Renal cortex interstitium (tissue), 11 donors: ENCODE data around the gene SPTY2D1. TPM values are rescaled to one million over a fixed set of nuclear protein-coding genes. Genes with fewer than 3 reads are reported as not detected.
A peak's percentile ranks its signal among the peaks of the same experiment; 100 is the strongest.

Experiments
- DNase-seq, 11 donors: peaks; one replicate each; pipeline ENCODE4 v3.0.0-alpha.2; 2013; ENCODE audit warnings: low read depth in 9 of 11, low spot score in 4 of 11; ENCODE audit errors: extremely low read depth in 1 of 11
- polyA plus RNA-seq, 3 donors: library from polyadenylated mRNA; unstranded; fragments of 120-200 nt; gene quantifications; one replicate each; pipeline ENCODE4 v1.2.1, GENCODE V29; 2013; ENCODE audit not compliant: insufficient read length in 3 of 3

SPTY2D1 gene
- polyA plus RNA-seq, 3 donors, result 25.0 to 30.4 (median 28.3) TPM

DNA sequence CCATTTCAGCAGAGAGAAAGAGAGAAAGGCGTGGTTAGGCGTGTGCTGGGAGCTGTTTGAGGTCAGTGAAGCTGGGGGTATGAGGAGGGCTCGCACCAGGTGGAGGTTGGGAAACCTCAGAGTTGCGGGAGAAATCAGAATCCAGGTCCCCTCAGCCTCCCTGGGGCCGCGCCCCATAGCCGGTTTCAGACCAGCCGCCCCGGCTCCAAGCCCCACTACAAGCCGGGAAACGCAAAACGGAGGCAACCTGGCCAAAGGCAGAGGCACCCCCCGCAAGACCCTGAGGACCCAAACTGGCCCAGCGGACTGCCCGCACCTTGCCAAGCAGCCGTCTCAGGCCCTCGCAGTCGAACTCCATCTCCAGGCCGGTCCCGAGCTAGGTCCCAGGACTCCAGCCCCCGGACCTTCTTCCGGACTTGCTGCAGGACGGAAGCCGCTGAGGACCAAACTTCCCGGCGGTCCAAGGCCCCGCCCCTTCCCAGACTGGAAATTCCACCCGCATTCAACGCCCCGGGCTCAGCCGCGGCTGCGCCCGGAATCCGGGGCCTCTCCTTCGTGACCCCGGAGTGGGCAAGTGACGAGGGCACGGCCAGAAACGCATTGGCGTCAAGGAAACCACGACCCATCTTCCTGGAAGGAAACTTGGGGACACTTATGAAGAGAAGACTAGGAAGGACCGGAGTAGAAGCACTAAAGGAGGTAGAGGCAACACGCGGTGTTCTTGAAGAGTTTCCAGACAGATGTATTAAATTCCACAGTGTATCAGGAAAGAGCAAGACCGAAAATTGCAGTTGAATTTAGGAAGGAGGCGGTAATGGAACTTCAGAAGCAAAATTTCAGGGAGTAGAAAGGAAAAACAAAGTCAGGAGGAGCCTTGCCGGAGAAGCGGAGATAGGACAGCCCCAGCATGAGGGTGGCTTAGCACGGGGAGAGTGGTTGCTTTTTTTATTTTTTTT lies 45.6 kb downstream of the SPTY2D1 start, which contains the start of gene UEVLD:
TSS of gene UEVLD (minus strand) at position 438 of the 956 bp plus-strand sequence. CDS start at position 358, 80 bp downstream.
- DNase-seq, result peak; percentile 74 to 91 (median 84)

GRCh38 chr11:18581825-18582224 lies 52.3 kb downstream of the SPTY2D1 start:
- no peak for DNase-seq

- no peak for DNase-seq
Measured at GRCh38 chr11:18580113-18580766, 53.9 kb downstream of the SPTY2D1 start.

- DNase-seq, result no peak
Measured at GRCh38 chr11:18578975-18579598, 55.1 kb downstream of the SPTY2D1 start.

DNA sequence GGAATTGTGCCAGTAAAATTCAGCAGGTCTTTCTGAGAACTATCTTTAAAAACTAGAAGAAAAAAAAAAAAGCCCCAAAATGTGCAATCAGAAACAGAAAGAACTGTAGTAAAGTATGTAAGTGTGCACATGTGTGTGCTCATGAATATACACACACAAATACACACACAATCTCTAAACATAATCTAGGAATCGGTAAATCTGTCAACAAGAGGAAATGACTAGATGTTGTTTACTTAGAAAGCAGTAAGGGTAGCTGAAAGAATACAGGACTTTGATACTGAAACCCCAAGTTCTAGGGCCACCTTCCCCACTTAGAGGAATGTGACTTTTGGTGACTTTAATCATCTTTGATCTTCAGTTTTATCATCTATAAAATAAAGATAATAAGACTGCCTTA lies 58.8 kb downstream of the SPTY2D1 start:
- no peak for DNase-seq

DNA sequence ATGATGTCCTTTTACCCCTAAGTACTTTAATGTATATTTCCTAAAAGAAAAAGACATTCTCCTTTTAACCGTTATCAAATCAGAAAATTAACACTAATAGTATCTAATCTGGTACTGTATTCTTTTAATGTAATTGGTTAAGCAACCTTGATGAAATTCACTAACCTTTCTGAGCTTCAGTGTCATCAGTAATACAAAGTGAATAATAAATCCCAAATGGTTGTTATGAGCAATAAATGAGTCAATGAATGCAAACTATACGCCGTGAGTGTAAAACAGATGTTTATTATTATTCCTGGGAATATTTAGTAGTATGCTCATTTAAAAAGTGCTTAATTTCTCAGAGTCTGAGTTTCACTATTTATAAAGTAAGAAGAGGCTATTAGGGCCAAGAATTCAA lies 67.1 kb downstream of the SPTY2D1 start:
- DNase-seq, result no peak

DNA sequence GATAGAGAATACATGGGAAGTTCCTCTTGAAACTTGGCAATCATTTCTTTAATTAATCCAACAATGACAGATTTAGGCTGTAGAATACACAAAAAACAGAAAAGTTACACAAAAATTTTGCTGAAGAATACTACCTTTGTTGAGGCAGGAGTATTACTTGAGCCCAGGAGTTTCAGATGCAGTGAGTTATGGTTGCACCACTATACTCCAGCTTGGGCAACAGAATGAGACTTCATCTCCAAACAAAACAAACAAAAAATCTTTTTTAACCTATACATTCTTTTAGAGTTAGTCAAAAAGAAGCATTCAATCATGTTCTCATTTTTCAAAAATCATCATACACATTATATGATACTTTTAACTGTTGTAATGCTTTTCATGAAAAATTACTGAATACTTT lies 67.7 kb downstream of the SPTY2D1 start:
- DNase-seq, result no peak

DNA sequence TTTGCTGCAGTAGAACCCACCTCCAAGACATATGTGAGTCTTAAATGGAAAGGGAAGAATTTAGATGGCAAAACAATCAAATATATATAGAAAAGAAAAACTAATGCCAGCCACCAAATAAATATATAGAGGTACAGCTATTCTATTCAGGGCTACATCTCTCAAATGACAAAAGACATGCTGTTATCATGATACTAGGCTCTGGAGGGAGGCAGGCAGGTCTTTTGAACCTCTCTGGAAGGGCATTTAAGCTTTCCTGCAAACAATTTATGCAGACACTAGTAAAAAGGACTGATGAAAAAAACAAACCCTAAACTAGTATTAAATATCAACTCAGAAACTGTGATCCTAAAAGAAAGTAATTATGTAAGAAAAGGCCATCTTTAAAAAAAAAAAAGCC lies 70.0 kb downstream of the SPTY2D1 start:
- no peak for DNase-seq

GRCh38 chr11:18563090-18563730 lies 70.9 kb downstream of the SPTY2D1 start:
- no peak for DNase-seq

Other genes starting within 250 kb of the SPTY2D1 start
- 100 to 1,000 TPM; 314 to 512 (median 397) TPM for gene LDHA, start 239.8 kb downstream of the SPTY2D1 start, polyA plus RNA-seq
- 1 to 10 TPM in 1 of 3 donors, under 1 TPM in 2; 0.19 to 1.7 (median 0.94) TPM for gene LDHC, start 222.0 kb downstream of the SPTY2D1 start, polyA plus RNA-seq
- gene LDHAL6A, start 178.5 kb downstream of the SPTY2D1 start, polyA plus RNA-seq, result 1 to 10 TPM in 2 of 3 donors, under 1 TPM in 1; 1.00 to 1.3 (median 1.0) TPM
- gene TSG101, start 107.4 kb downstream of the SPTY2D1 start, polyA plus RNA-seq, result 100 to 1,000 TPM; 130 to 170 (median 153) TPM
- gene UEVLD, start 45.6 kb downstream of the SPTY2D1 start, polyA plus RNA-seq, result 10 to 100 TPM; 16.5 to 22.1 (median 21.5) TPM
- 10 to 100 TPM in 1 of 3 donors, 1 to 10 TPM in 2; 7.5 to 14.6 (median 7.5) TPM for gene MISFA, start 34.6 kb downstream of the SPTY2D1 start, polyA plus RNA-seq
- gene TMEM86A, start 64.4 kb upstream of the SPTY2D1 start, polyA plus RNA-seq, result 1 to 10 TPM; 7.7 to 9.2 (median 8.5) TPM
- gene IGSF22, start 91.8 kb upstream of the SPTY2D1 start, polyA plus RNA-seq, result 1 to 10 TPM; 2.1 to 3.6 (median 2.3) TPM
- under 1 TPM; 0.47 to 0.98 (median 0.70) TPM for gene PTPN5, start 157.5 kb upstream of the SPTY2D1 start, polyA plus RNA-seq